Ramos (cell line): ENCODE results near the gene HDAC4.
"Not testable (repeated sequence)": the region's sequence is repeated elsewhere in the genome, so short reads cannot be mapped to it uniquely, and the experiment has no call there.

Experiments used
- in situ Hi-C: fragments of 300-500 bp; cut with MboI; formaldehyde crosslinking; loops from one replicate; pipeline ENCODE4 v1.14.3; 2022; ENCODE audit warnings: low sequenced_read_pairs; ENCODE audit not compliant: unreplicated experiment

Gene HDAC4

GRCh38 chr2:239070466-239070865 lies 330.4 kb downstream of the HDAC4 start:
- in situ Hi-C loops, result no loop called here

GRCh38 chr2:239069362-239070333 lies 331.2 kb downstream of the HDAC4 start:
- in situ Hi-C loops, result not testable (repeated sequence)

GRCh38 chr2:239068411-239068810 lies 332.4 kb downstream of the HDAC4 start:
- in situ Hi-C loops, result no loop called here

GRCh38 chr2:239067196-239067865 lies 333.5 kb downstream of the HDAC4 start:
- in situ Hi-C loops, result no loop called here

- in situ Hi-C loops, result no loop called here
Measured at GRCh38 chr2:239066597-239066996, 334.2 kb downstream of the HDAC4 start.

GRCh38 chr2:239065962-239066361 lies 334.9 kb downstream of the HDAC4 start:
- in situ Hi-C loops, result no loop called here

- in situ Hi-C loops, result no loop called here
Measured at GRCh38 chr2:239065537-239065936, 335.3 kb downstream of the HDAC4 start.

- in situ Hi-C loops, result no loop called here
Measured at GRCh38 chr2:239064891-239065290, 335.9 kb downstream of the HDAC4 start.

GRCh38 chr2:239064253-239064652 lies 336.6 kb downstream of the HDAC4 start:
- in situ Hi-C loops, result no loop called here

- in situ Hi-C loops, result no loop called here
Measured at GRCh38 chr2:239062743-239063142, 338.1 kb downstream of the HDAC4 start.

- in situ Hi-C loops, result no loop called here
Measured at GRCh38 chr2:239061824-239062570, 338.8 kb downstream of the HDAC4 start.

- in situ Hi-C loops, result no loop called here
Measured at GRCh38 chr2:239061121-239061666, 339.6 kb downstream of the HDAC4 start.

- in situ Hi-C loops, result no loop called here
Measured at GRCh38 chr2:239060676-239061075, 340.1 kb downstream of the HDAC4 start.

GRCh38 chr2:239059854-239060253 lies 341.0 kb downstream of the HDAC4 start:
- in situ Hi-C loops, result no loop called here

GRCh38 chr2:239058766-239059165 lies 342.1 kb downstream of the HDAC4 start:
- in situ Hi-C loops, result no loop called here

GRCh38 chr2:239057533-239057932 lies 343.3 kb downstream of the HDAC4 start:
- in situ Hi-C loops, result no loop called here

GRCh38 chr2:239056611-239057010 lies 344.2 kb downstream of the HDAC4 start:
- in situ Hi-C loops, result no loop called here

GRCh38 chr2:239055756-239056493 lies 344.9 kb downstream of the HDAC4 start:
- in situ Hi-C loops, result no loop called here

- in situ Hi-C loops, result no loop called here
Measured at GRCh38 chr2:239054921-239055320, 345.9 kb downstream of the HDAC4 start.
